ENCODE data around the gene MYOCOS.

DNA sequence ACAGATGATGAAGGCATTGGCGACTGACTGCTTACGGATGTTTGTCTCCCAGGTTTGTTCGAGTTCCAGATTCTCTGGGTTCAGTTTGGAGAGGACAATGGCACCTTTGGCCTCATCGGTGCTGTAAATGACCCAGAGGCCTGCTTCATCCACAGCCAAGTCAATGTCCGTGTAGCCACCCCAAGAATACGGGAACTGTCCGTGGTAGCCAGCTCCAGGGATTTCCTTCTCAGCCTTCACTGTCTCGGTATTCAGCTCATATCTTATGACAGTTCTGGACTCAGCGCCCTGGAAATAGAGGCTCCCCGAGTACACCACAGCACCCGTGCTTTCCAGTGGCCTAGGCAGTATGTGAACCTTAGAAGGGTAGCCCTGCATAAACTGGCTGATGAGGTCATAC, 14.1 kb downstream of the MYOCOS start:
- TF ChIP-seq CTCF (IDR thresholded peaks at IDR 0.05; ENCODE audit: low read depth, low read length, poor library complexity, severe bottlenecking), result no peak
- no peak for TF ChIP-seq EZH2phosphoT487 (IDR thresholded peaks at IDR 0.05; ENCODE audit: borderline replicate concordance, low read length)
